ENCODE results near the gene GRID2.
"Not testable (repeated sequence)": the region's sequence is repeated elsewhere in the genome, so short reads cannot be mapped to it uniquely, and the experiment has no call there.

Gene GRID2

DNA sequence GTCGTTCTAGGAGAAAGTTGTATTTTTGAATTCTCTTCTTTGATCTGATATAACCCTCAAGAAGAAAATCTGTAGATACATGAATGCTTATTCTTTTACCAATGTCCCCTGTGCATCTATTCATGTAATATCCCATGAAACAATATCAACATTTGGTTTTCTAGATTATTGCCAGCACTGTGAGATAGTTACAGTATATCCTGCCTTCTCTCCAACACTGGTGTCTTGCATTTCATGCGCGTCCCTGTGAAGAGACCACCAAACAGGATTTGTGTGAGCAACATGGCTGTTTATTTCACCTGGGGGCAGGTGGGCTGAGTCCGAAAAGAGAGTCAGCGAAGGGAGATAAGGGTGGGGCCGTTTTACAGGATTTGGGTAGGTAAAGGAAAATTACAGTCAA lies 135.0 kb downstream of the GRID2 start:
- H3K9me3 ChIP-seq (ENCODE audit: insufficient read depth, low read depth, low read length); H3K27me3 ChIP-seq (ENCODE audit: insufficient read depth, low read length): not testable (repeated sequence)
- H3K27ac ChIP-seq (ENCODE audit: low read depth, low read length), result peak overlapping the region; percentile 98
- peak overlapping the region; percentile 69 for H3K9ac ChIP-seq (ENCODE audit: low read depth, low read length)
- 5% methylated on average over 5 of the region's 6 CpGs for WGBS
- H3K36me3 ChIP-seq (ENCODE audit: insufficient read depth, low read length), result peaks cover 32% of the 10 kb centered on the region; the same call in 1 of the 2 replicates
- 0 out of 2 replicates have a peak overlapping the region, but pooled peaks have one; percentile 11 for H3K4me3 ChIP-seq (ENCODE audit: low read length)
- H3K4me1 ChIP-seq (ENCODE audit: insufficient read depth, low read length), result peaks cover 38% of the 10 kb centered on the region

- Histone ChIP-seq H3K4me1 (ENCODE audit: insufficient read depth, low read length) (peaks cover 44% of the 10 kb centered on the region), H3K9ac (ENCODE audit: low read depth, low read length) (peak overlapping the region; percentile 89), H3K27ac (ENCODE audit: low read depth, low read length) (peak overlapping the region; percentile 89; the same call in 1 of the 2 replicates), H3K36me3 (ENCODE audit: insufficient read depth, low read length) (peaks cover 24% of the 10 kb centered on the region), H3K4me3 (ENCODE audit: low read length) (peak overlapping the region; percentile 76)
- not testable (repeated sequence) for H3K9me3 ChIP-seq (ENCODE audit: insufficient read depth, low read depth, low read length); H3K27me3 ChIP-seq (ENCODE audit: insufficient read depth, low read length)
- WGBS, result 5% methylated on average over 16 of the region's 20 CpGs
Observed at GRCh38 chr4:92442131-92442530, 138.4 kb downstream of the GRID2 start.

DNA sequence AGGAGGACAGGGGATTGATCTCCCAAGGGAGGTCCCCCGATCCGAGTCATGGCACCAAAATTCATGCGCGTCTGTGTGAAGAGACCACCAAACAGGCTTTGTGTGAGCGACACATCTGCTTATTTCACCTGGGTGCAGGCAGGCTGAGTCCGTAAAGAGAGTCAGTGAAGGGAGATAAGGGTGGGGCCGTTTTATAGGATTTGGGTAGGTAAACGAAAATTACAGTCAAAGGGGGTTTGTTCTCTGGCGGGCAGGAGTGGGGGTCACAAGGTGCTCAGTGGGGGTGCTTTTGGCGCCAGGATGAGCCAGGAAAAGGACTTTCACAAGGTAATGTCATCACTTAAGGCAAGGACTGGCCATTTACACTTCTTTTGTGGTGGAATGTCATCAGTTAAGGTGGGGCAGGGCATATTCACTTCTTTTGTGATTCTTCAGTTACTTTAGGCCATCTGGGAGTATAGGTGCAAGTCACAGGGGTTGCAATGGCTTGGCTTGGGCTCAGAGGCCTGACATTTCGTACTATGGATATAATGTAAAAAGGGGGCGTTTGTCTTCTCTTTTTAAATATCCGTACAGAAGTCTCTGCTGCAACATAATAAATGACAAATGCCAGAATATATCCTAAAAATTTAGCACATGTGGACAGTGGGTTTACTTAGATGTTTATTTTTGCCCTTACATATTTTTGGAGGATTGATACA lies 140.5 kb downstream of the GRID2 start:
- not testable (repeated sequence) for H3K9me3 ChIP-seq (ENCODE audit: insufficient read depth, low read depth, low read length); H3K27me3 ChIP-seq (ENCODE audit: insufficient read depth, low read length)
- Histone ChIP-seq H3K4me1 (ENCODE audit: insufficient read depth, low read length) (peaks cover 43% of the 10 kb centered on the region), H3K27ac (ENCODE audit: low read depth, low read length) (peak overlapping the region; percentile 99), H3K9ac (ENCODE audit: low read depth, low read length) (peak overlapping the region; percentile 97), H3K4me3 (ENCODE audit: low read length) (peak overlapping the region; percentile 75), H3K36me3 (ENCODE audit: insufficient read depth, low read length) (peaks cover 15% of the 10 kb centered on the region)
- 6% methylated on average over 11 of the region's 13 CpGs for WGBS

DNA sequence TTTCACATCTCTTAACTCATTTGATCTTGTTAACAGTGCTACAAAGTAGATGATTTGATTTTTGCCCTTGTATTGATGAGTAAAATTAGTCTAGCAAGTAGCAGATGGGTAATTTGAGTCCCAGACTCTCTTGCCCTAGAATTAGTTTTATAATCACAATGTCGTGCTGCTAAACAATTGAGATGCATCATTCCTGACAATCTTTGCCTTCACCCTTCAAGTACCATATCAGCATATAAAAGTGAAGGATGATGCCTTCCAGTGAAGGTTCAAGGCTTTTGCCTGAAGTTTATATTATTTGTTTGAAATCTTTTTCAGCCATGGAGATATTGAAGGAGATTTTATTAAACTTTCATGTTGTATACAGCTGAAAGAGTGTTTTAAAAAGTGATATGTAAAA lies 141.4 kb downstream of the GRID2 start:
- H3K4me3 ChIP-seq (ENCODE audit: low read length), result peak overlapping the region; percentile 75
- H3K36me3 ChIP-seq (ENCODE audit: insufficient read depth, low read length), result peaks cover 15% of the 10 kb centered on the region
- no CpG with 5 or more reads among the region's 1 CpG for WGBS
- peak overlapping the region; percentile 99 for H3K27ac ChIP-seq (ENCODE audit: low read depth, low read length)
- peaks cover 50% of the 10 kb centered on the region for H3K4me1 ChIP-seq (ENCODE audit: insufficient read depth, low read length)
- no peaks in the 10 kb centered on the region for H3K9me3 ChIP-seq (ENCODE audit: insufficient read depth, low read depth, low read length)
- no peaks in the 10 kb centered on the region for H3K27me3 ChIP-seq (ENCODE audit: insufficient read depth, low read length)
- peak overlapping the region; percentile 75 for H3K9ac ChIP-seq (ENCODE audit: low read depth, low read length)

DNA sequence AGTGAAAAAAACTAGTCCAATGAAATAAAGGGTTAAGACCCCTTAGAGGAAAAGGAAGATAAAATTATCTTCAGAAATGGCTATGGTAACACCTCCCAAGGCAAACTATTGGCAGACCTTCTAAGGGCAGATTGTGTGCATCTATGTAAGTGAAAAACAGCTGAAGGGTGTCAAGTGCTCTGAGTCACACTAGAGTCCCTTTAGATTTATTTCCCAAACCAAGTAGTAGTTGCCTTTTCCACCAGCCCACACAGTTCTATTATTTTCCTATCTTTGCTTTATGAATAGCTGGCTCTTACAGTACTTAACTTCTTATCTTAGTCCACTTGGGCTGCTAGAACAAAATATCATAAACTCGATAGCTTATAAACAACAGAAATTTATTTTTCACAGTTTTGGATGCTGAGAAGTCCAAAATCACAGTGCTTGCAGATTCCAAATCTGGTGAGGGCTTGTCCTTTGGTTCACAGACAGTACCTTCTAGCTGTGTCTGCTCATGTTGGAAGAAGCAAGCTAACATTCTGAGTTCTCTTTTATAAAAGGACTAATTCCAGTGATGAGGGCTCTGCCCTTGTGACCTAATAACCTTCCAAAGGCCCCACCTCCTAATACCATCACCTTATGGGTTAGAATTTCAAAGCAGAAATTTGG lies 143.6 kb downstream of the GRID2 start:
- Histone ChIP-seq H3K4me1 (ENCODE audit: insufficient read depth, low read length) (peaks cover 65% of the 10 kb centered on the region), H3K36me3 (ENCODE audit: insufficient read depth, low read length) (peaks cover 12% of the 10 kb centered on the region), H3K9ac (ENCODE audit: low read depth, low read length) (no peak overlapping the region), H3K9me3 (ENCODE audit: insufficient read depth, low read depth, low read length) (no peaks in the 10 kb centered on the region), H3K27me3 (ENCODE audit: insufficient read depth, low read length) (no peaks in the 10 kb centered on the region), H3K4me3 (ENCODE audit: low read length) (no peak overlapping the region), H3K27ac (ENCODE audit: low read depth, low read length) (no peak overlapping the region)
- WGBS, result 90% methylated on average over 1 of the region's 1 CpG

GRCh38 chr4:92448176-92448575 lies 144.4 kb downstream of the GRID2 start:
- H3K27me3 ChIP-seq (ENCODE audit: insufficient read depth, low read length); H3K9me3 ChIP-seq (ENCODE audit: insufficient read depth, low read depth, low read length); H3K9ac ChIP-seq (ENCODE audit: low read depth, low read length); H3K27ac ChIP-seq (ENCODE audit: low read depth, low read length); H3K4me3 ChIP-seq (ENCODE audit: low read length): not testable (repeated sequence)
- 97% methylated on average over 4 of the region's 5 CpGs for WGBS
- Histone ChIP-seq H3K4me1 (ENCODE audit: insufficient read depth, low read length) (peaks cover 69% of the 10 kb centered on the region), H3K36me3 (ENCODE audit: insufficient read depth, low read length) (peaks cover 12% of the 10 kb centered on the region)

- Histone ChIP-seq H3K27ac (ENCODE audit: low read depth, low read length) (peak overlapping the region; percentile 34; the same call in 1 of the 2 replicates), H3K36me3 (ENCODE audit: insufficient read depth, low read length) (peaks cover 12% of the 10 kb centered on the region), H3K4me1 (ENCODE audit: insufficient read depth, low read length) (peaks cover 69% of the 10 kb centered on the region), H3K27me3 (ENCODE audit: insufficient read depth, low read length) (no peaks in the 10 kb centered on the region), H3K4me3 (ENCODE audit: low read length) (no peak overlapping the region), H3K9me3 (ENCODE audit: insufficient read depth, low read depth, low read length) (no peaks in the 10 kb centered on the region), H3K9ac (ENCODE audit: low read depth, low read length) (no peak overlapping the region)
Observed at GRCh38 chr4:92450694-92451093, 146.9 kb downstream of the GRID2 start.

DNA sequence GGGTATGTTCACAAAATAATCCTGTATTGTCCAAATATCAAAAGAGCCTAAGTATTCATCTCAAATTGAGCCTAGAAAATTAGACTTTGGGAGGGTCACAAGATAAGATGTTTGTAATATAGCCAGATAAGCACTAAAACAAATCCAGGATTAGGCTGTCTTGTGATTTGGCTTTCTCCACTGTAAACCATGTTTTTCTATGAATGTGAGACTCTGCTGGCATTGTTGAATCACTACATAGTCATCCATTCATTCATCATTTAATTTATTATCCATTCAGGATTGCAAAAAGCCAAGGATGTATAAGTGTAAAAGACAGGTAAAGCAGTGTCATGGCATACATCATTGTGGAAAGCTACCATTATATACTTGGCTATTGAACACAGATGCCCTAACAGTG lies 148.0 kb downstream of the GRID2 start:
- H3K36me3 ChIP-seq (ENCODE audit: insufficient read depth, low read length), result peaks cover 2% of the 10 kb centered on the region
- H3K9me3 ChIP-seq (ENCODE audit: insufficient read depth, low read depth, low read length), result no peaks in the 10 kb centered on the region
- peaks cover 66% of the 10 kb centered on the region for H3K4me1 ChIP-seq (ENCODE audit: insufficient read depth, low read length)
- H3K27me3 ChIP-seq (ENCODE audit: insufficient read depth, low read length), result no peaks in the 10 kb centered on the region
- no peak overlapping the region for H3K27ac ChIP-seq (ENCODE audit: low read depth, low read length)
- no peak overlapping the region for H3K4me3 ChIP-seq (ENCODE audit: low read length)
- H3K9ac ChIP-seq (ENCODE audit: low read depth, low read length), result no peak overlapping the region

GRCh38 chr4:92452383-92452782 lies 148.6 kb downstream of the GRID2 start:
- not testable (repeated sequence) for H3K27ac ChIP-seq (ENCODE audit: low read depth, low read length); H3K36me3 ChIP-seq (ENCODE audit: insufficient read depth, low read length); H3K4me3 ChIP-seq (ENCODE audit: low read length); H3K9ac ChIP-seq (ENCODE audit: low read depth, low read length); H3K27me3 ChIP-seq (ENCODE audit: insufficient read depth, low read length); H3K9me3 ChIP-seq (ENCODE audit: insufficient read depth, low read depth, low read length)
- WGBS, result 89% methylated on average over 1 of the region's 2 CpGs
- peaks cover 65% of the 10 kb centered on the region for H3K4me1 ChIP-seq (ENCODE audit: insufficient read depth, low read length)

GRCh38 chr4:92455329-92455839 lies 151.6 kb downstream of the GRID2 start:
- Histone ChIP-seq H3K9ac (ENCODE audit: low read depth, low read length) (no peak overlapping the region), H3K27me3 (ENCODE audit: insufficient read depth, low read length) (no peaks in the 10 kb centered on the region), H3K36me3 (ENCODE audit: insufficient read depth, low read length) (no peaks in the 10 kb centered on the region), H3K4me3 (ENCODE audit: low read length) (no peak overlapping the region), H3K27ac (ENCODE audit: low read depth, low read length) (no peak overlapping the region), H3K9me3 (ENCODE audit: insufficient read depth, low read depth, low read length) (no peaks in the 10 kb centered on the region), H3K4me1 (ENCODE audit: insufficient read depth, low read length) (peaks cover 70% of the 10 kb centered on the region)
- WGBS, result 83% methylated on average over 6 of the region's 7 CpGs

- no peaks in the 10 kb centered on the region for H3K27me3 ChIP-seq (ENCODE audit: insufficient read depth, low read length)
- no peak overlapping the region for H3K27ac ChIP-seq (ENCODE audit: low read depth, low read length)
- 100% methylated on average over 1 of the region's 2 CpGs for WGBS
- H3K4me1 ChIP-seq (ENCODE audit: insufficient read depth, low read length), result peaks cover 72% of the 10 kb centered on the region
- H3K4me3 ChIP-seq (ENCODE audit: low read length), result no peak overlapping the region
- H3K9me3 ChIP-seq (ENCODE audit: insufficient read depth, low read depth, low read length), result no peaks in the 10 kb centered on the region
- H3K36me3 ChIP-seq (ENCODE audit: insufficient read depth, low read length), result no peaks in the 10 kb centered on the region
- H3K9ac ChIP-seq (ENCODE audit: low read depth, low read length), result no peak overlapping the region
Observed at GRCh38 chr4:92455951-92456350, 152.2 kb downstream of the GRID2 start.
